Heart left ventricle (tissue), 13 donors: ENCODE measurements around the gene IL17REL.

ENCODE experiments used
- CTCF ChIP-seq, 12 donors: fragments of 200-600 bp; sonication (generic) in 4 of 12; IDR thresholded peaks; one replicate each; pipeline versions ENCODE4 v1.5.0 to v1.8.0; 2018 to 2022; ENCODE audit warnings: antibody characterized with exemption in 12 of 12, mild to moderate bottlenecking in 5 of 12
- POLR2A ChIP-seq, 2 donors: fragments of 450-650 bp; IDR thresholded peaks; one replicate each; pipeline ENCODE4 v1.6.1; 2017; ENCODE audit warnings: antibody characterized with exemption in 2 of 2, mild to moderate bottlenecking in 2 of 2, moderate library complexity in 2 of 2
- donor health status: ischemic (EF 13 %, LVEDD 7.1; RV severe dilation, severe dysfunction).
- donor health status: DM: no; HTN: yes; CAD: no.
- donor health status: DM: no; HTN: no; CAD: no.
- donor health status: ischemic (EF 25% LVEDD 6.9; RV normal size, moderate dysfunction).
- donor health status: ischemic (EF 25% LVEDD 5.7; RV mildly dilated, moderate dysfunction).
- donor health status: ischemic (EF 35%, LVEDD 5.7; RV mildly dilated, moderate dysfunction).
- donor health status: nonischemic (EF 11% LVEDD 7.7; RV severe dilation, severe dysfunction).
- donor health status: DM: yes; HTN: yes; CAD: no.
- donor health status: PGD.
- donor health status: ischemic (EF 29% LVEDD 5.4; RV normal size, mild dysfunction).
- donor health status: nonischemic (EF 23%, LVEDD 6.1; RV moderate dilation, normal function).

- no peak for TF ChIP-seq POLR2A (IDR thresholded peaks at IDR 0.05)
- TF ChIP-seq CTCF (IDR thresholded peaks at IDR 0.05), result peak in 3 of 12 donors; percentile 7 to 12 (median 11)
These were observed 46.6 kb upstream of the IL17REL start for GRCh38 chr22:50058906-50059880.
